H1 (cell line): ENCODE measurements around the gene UCHL1. TPM values are rescaled to one million over a fixed set of nuclear protein-coding genes. Genes with fewer than 3 reads are reported as not detected.

ENCODE experiments used
- CTCF ChIA-PET: fragments of 300-600 bp; sonication (Branson Sonifier 250); formaldehyde crosslinking; loops from one replicate; lab custom pipeline; 2021; ENCODE audit not compliant: partially characterized antibody; lab: Charles Lee
- POLR2A ChIA-PET: fragments of 300-600 bp; sonication (Branson Sonifier 250); formaldehyde crosslinking; loops from one replicate; lab custom pipeline; 2021; ENCODE audit warnings: inconsistent platforms; ENCODE audit not compliant: partially characterized antibody; lab: Charles Lee
- DNase-seq, 2 experiments: peaks; one replicate each; pipeline versions ENCODE4 v3.0.0 to v3.0.0-alpha.2; 2010 to 2022; ENCODE audit warnings: low spot score in 2 of 2, low read depth in 1 of 2, mixed read lengths in 1 of 2
- FAIRE-seq: peaks from 2 replicates; lab custom pipeline; 2011; peaks lifted over from hg19 to GRCh38; lab: Jason Lieb, UNC
- H2AFZ ChIP-seq: 2 replicates; pipeline ENCODE4 v1.8.1; 2012; ENCODE audit warnings: low read length, inconsistent platforms
- H2AK5ac ChIP-seq: 2 replicates; pipeline ENCODE4 v1.6.1; 2013; ENCODE audit warnings: low read depth, low read length
- H2BK120ac ChIP-seq: replicated peaks from 2 replicates; pipeline ENCODE3; 2013; ENCODE audit warnings: low read depth, low read length, inconsistent platforms
- H2BK12ac ChIP-seq: 2 replicates; pipeline ENCODE4 v1.6.1; 2013; ENCODE audit warnings: low read depth, low read length
- H2BK15ac ChIP-seq: 2 replicates; pipeline ENCODE4 v1.6.1; 2013; ENCODE audit warnings: low read length
- H2BK20ac ChIP-seq: 2 replicates; pipeline ENCODE4 v1.6.1; 2013; ENCODE audit warnings: low read length
- H2BK5ac ChIP-seq: 2 replicates; pipeline ENCODE4 v1.6.1; 2013; ENCODE audit warnings: low read depth, low read length
- H3K14ac ChIP-seq: 2 replicates; pipeline ENCODE4 v1.6.1; 2013; ENCODE audit warnings: inconsistent platforms; ENCODE audit not compliant: insufficient read length
- H3K18ac ChIP-seq: 2 replicates; pipeline ENCODE4 v1.6.1; 2013; ENCODE audit warnings: low read length; ENCODE audit errors: extremely low read depth
- H3K23ac ChIP-seq: 2 replicates; pipeline ENCODE4 v1.6.1; 2013; ENCODE audit warnings: inconsistent platforms; ENCODE audit not compliant: insufficient read length
- H3K23me2 ChIP-seq: 2 replicates; pipeline ENCODE4 v1.6.1; 2013; ENCODE audit warnings: low read depth, low read length
- H3K27ac ChIP-seq: 2 replicates; pipeline ENCODE4 v1.6.1; 2011; ENCODE audit warnings: low read depth, low read length, inconsistent platforms
- H3K27me3 ChIP-seq, 4 experiments: replicated peaks in 1 of 4; 1 replicate in 1 of 4; 2 replicates in 3 of 4; pipeline versions ENCODE4 v1.6.1 to v1.8.1; 2011 to 2013; ENCODE audit warnings: low read length in 3 of 4, mild to moderate bottlenecking in 3 of 4, inconsistent platforms in 2 of 4, mixed read lengths in 2 of 4, moderate library complexity in 1 of 4; ENCODE audit not compliant: control insufficient read depth in 3 of 4, insufficient read depth in 3 of 4; ENCODE audit errors: extremely low read depth in 1 of 4
- H3K36me3 ChIP-seq, 4 experiments: 2 replicates each; pipeline versions ENCODE4 v1.6.1 to v1.8.1; 2011 to 2013; ENCODE audit warnings: mild to moderate bottlenecking in 4 of 4, low read length in 3 of 4, moderate library complexity in 2 of 4, control low read depth in 1 of 4, inconsistent platforms in 1 of 4; ENCODE audit not compliant: insufficient read depth in 4 of 4, control insufficient read depth in 2 of 4
- H3K4ac ChIP-seq: replicated peaks from 2 replicates; pipeline ENCODE3; 2013; ENCODE audit warnings: low read length, low read depth, mixed read lengths, inconsistent platforms; ENCODE audit not compliant: insufficient read length
- H3K4me1 ChIP-seq, 4 experiments: replicated peaks in 1 of 4; 1 replicate in 1 of 4; 2 replicates in 3 of 4; pipeline versions ENCODE4 v1.6.1 to v1.8.1; 2011 to 2013; ENCODE audit warnings: low read length in 3 of 4, inconsistent platforms in 2 of 4, mixed read lengths in 1 of 4; ENCODE audit not compliant: insufficient read depth in 4 of 4, control insufficient read depth in 3 of 4
- H3K4me2 ChIP-seq, 2 experiments: 2 replicates each; pipeline versions ENCODE4 v1.6.1 to v1.8.1; 2011 to 2013; ENCODE audit warnings: low read depth in 2 of 2, low read length in 2 of 2, control low read depth in 1 of 2, inconsistent platforms in 1 of 2, mild to moderate bottlenecking in 1 of 2; ENCODE audit not compliant: insufficient read depth in 1 of 2
- H3K4me3 ChIP-seq, 4 experiments: fragments of 200-600, 300-600 bp in 1 of 4; sonication (generic), shearing (Covaris generic), sonication (Bioruptor Twin) in 1 of 4; 2 replicates each; pipeline versions ENCODE4 v1.5.1 to v1.8.1; 2011 to 2016; ENCODE audit warnings: low read length in 4 of 4, low read depth in 3 of 4, control low read depth in 2 of 4, inconsistent platforms in 2 of 4, mild to moderate bottlenecking in 2 of 4, mixed read lengths in 1 of 4, moderate library complexity in 1 of 4; ENCODE audit not compliant: insufficient read depth in 2 of 4; ENCODE audit errors: extremely low read depth in 1 of 4
- H3K56ac ChIP-seq: replicated peaks from 2 replicates; pipeline ENCODE3; 2013; ENCODE audit warnings: low read depth, mild to moderate bottlenecking, mixed read lengths, low read length, inconsistent platforms; ENCODE audit not compliant: insufficient read length
- H3K79me1 ChIP-seq: 2 replicates; pipeline ENCODE4 v1.6.1; 2013; ENCODE audit warnings: low read depth, low read length, control low read depth
- H3K79me2 ChIP-seq, 2 experiments: 2 replicates each; pipeline versions ENCODE4 v1.6.1 to v1.8.1; 2012 to 2013; ENCODE audit warnings: low read length in 2 of 2, mild to moderate bottlenecking in 2 of 2, inconsistent platforms in 1 of 2; ENCODE audit not compliant: insufficient read depth in 2 of 2, control insufficient read depth in 1 of 2
- H3K9ac ChIP-seq, 4 experiments: replicated peaks in 1 of 4; 1 replicate in 1 of 4; 2 replicates in 3 of 4; pipeline versions ENCODE4 v1.6.1 to v1.8.1; 2011 to 2013; ENCODE audit warnings: low read depth in 3 of 4, low read length in 3 of 4, control low read depth in 2 of 4, mild to moderate bottlenecking in 2 of 4, moderate library complexity in 2 of 4, inconsistent platforms in 1 of 4; ENCODE audit errors: extremely low read depth in 1 of 4
- H3K9me3 ChIP-seq, 2 experiments: 2 replicates each; pipeline versions ENCODE4 v1.6.1 to v1.8.1; 2012 to 2013; ENCODE audit warnings: mild to moderate bottlenecking in 2 of 2, moderate library complexity in 2 of 2, control low read depth in 1 of 2, inconsistent platforms in 1 of 2, low read depth in 1 of 2, low read length in 1 of 2, mixed read lengths in 1 of 2; ENCODE audit not compliant: insufficient read depth in 2 of 2
- H4K20me1 ChIP-seq, 2 experiments: replicated peaks in 1 of 2; 2 replicates each; pipeline versions ENCODE3 to v1.8.1; 2011 to 2013; ENCODE audit warnings: inconsistent platforms in 2 of 2, low read length in 2 of 2, mild to moderate bottlenecking in 1 of 2; ENCODE audit not compliant: insufficient read depth in 2 of 2, control insufficient read depth in 1 of 2
- H4K5ac ChIP-seq: 2 replicates; pipeline ENCODE4 v1.6.1; 2013; ENCODE audit warnings: low read length, low read depth, mixed read lengths, inconsistent platforms; ENCODE audit not compliant: insufficient read length
- H4K8ac ChIP-seq: 2 replicates; pipeline ENCODE4 v1.8.0; 2013; ENCODE audit warnings: mild to moderate bottlenecking, moderate library complexity, low read length, inconsistent platforms; ENCODE audit not compliant: insufficient read depth; ENCODE audit errors: extremely low read depth
- H4K91ac ChIP-seq: replicated peaks from 2 replicates; pipeline ENCODE3; 2013; ENCODE audit warnings: low read length, mixed read lengths, inconsistent platforms; ENCODE audit not compliant: insufficient read length
- ATF2 ChIP-seq: IDR thresholded peaks from 2 replicates; pipeline ENCODE4 v1.6.1; 2012; ENCODE audit warnings: low read length, inconsistent platforms
- CHD2 ChIP-seq: IDR thresholded peaks from 2 replicates; pipeline ENCODE4 v1.6.1; 2012; ENCODE audit warnings: low read length, improper control_type of control experiment
- EP300 ChIP-seq, 2 experiments: IDR thresholded peaks; 1 replicate in 1 of 2; 2 replicates in 1 of 2; pipeline ENCODE4 v1.6.1; 2011 to 2012; ENCODE audit warnings: low read depth in 2 of 2, low read length in 2 of 2, mild to moderate bottlenecking in 2 of 2, borderline replicate concordance in 1 of 2, inconsistent platforms in 1 of 2, moderate library complexity in 1 of 2
- FOSL1 ChIP-seq: IDR thresholded peaks from 2 replicates; pipeline ENCODE4 v1.6.1; 2011; ENCODE audit warnings: mild to moderate bottlenecking, low read depth, low read length, moderate library complexity; ENCODE audit not compliant: insufficient read depth
- HDAC6 ChIP-seq: IDR thresholded peaks from one replicate; pipeline ENCODE4 v1.7.1; 2012; ENCODE audit warnings: low read depth, mild to moderate bottlenecking, inconsistent platforms, low read length, moderate library complexity
- MAFK ChIP-seq: IDR thresholded peaks from 2 replicates; pipeline ENCODE4 v1.6.1; 2012; ENCODE audit warnings: low read depth, mild to moderate bottlenecking, improper control_type of control experiment, low read length
- MAX ChIP-seq: IDR thresholded peaks from 2 replicates; pipeline ENCODE4 v1.6.1; 2012; ENCODE audit warnings: inconsistent platforms
- NANOG ChIP-seq: IDR thresholded peaks from 2 replicates; pipeline ENCODE4 v1.6.1; 2011; ENCODE audit warnings: low read length, low read depth, mild to moderate bottlenecking, inconsistent platforms; ENCODE audit not compliant: insufficient read depth, poor library complexity, severe bottlenecking
- RBBP5 ChIP-seq: IDR thresholded peaks from 2 replicates; pipeline ENCODE4 v1.7.1; 2012; ENCODE audit warnings: low read depth, mild to moderate bottlenecking, inconsistent platforms, low read length, moderate library complexity, borderline replicate concordance
- SP2 ChIP-seq: IDR thresholded peaks from 2 replicates; pipeline ENCODE4 v1.6.1; 2012; ENCODE audit warnings: mild to moderate bottlenecking, low read length, inconsistent platforms
- SP4 ChIP-seq: IDR thresholded peaks from 2 replicates; pipeline ENCODE4 v1.6.1; 2012; ENCODE audit warnings: low read length, inconsistent platforms
- YY1 ChIP-seq: IDR thresholded peaks from 2 replicates; pipeline ENCODE4 v1.6.1; 2011; ENCODE audit warnings: low read depth, mild to moderate bottlenecking, low read length
- ZNF274 ChIP-seq: IDR thresholded peaks from 2 replicates; pipeline ENCODE4 v1.7.0; 2012; ENCODE audit warnings: low read length, borderline replicate concordance; ENCODE audit errors: extremely low read depth
- WGBS, 2 experiments: shearing (Covaris generic) in 1 of 2; methylation state at CpG; one replicate each; pipeline versions ENCODE4 v1.1.6 to v1.1.7; 2013 to 2015; ENCODE audit warnings: low lambda C conversion rate in 2 of 2, mixed read lengths in 2 of 2, inconsistent platforms in 1 of 2, low coverage in 1 of 2, missing lambda C conversion rate in 1 of 2; ENCODE audit not compliant: insufficient replicate concordance in 2 of 2, insufficient coverage in 1 of 2, insufficient read length in 1 of 2; ENCODE audit errors: extremely low coverage in 1 of 2, missing lambda C conversion rate in 1 of 2; 5-methylcytosine and 5-hydroxymethylcytosine counted together
- polyA plus RNA-seq, 7 experiments: library from polyadenylated mRNA; depleted of rRNA in 3 of 7; stranded (reverse) in 5 of 7; unstranded in 2 of 7; fragments of >200 nt in 5 of 7; fragments of 200-250 nt in 2 of 7; gene quantifications; 1 replicate in 5 of 7; 2 replicates in 1 of 7; 4 replicates in 1 of 7; pipeline versions ENCODE4 v1.2.1 to v1.2.3, GENCODE V29; 2011 to 2013; ENCODE audit warnings: missing spikeins in 2 of 7, mixed read lengths in 2 of 7
- total RNA-seq: library from RNA; stranded (reverse); fragmentation: NEBNext Ultra II Directional; extraction: Animal tissue kit (Norgen Biotek cat#: 25700); gene quantifications from 2 replicates; pipeline ENCODE4 v1.2.1, GENCODE V29; 2021

The UCHL1 gene
- total and polyA plus RNA-seq, 2 of the 8 experiments (the other 6 are each of a cell fraction or from before 2014, with no cell fraction given): 781 to 1,717 TPM

- no peak overlapping the region for H2AFZ ChIP-seq
- no peak overlapping the region for H3K14ac ChIP-seq
- no peak overlapping the region for H4K8ac ChIP-seq
- H3K4me3 ChIP-seq: no peak overlapping the region
- H3K27ac ChIP-seq: no peak overlapping the region
- CTCF ChIA-PET: interaction anchor here (0.6 to 1.4 kb wide), 4 partner anchors 7 to 375 kb away, joined by 3 to 5 read pairs (median 4); no protein-coding TSS in a partner anchor
- no peaks in the 10 kb centered on the region for H3K79me2 ChIP-seq
- 92% methylated on average over 1 of the region's 1 CpG; no CpG with 5 or more reads in 1 of the 2 experiments for WGBS, 2 experiments
- no peak overlapping the region for H3K4me2 ChIP-seq
- no peak overlapping the region for H3K56ac ChIP-seq
- H3K18ac ChIP-seq: no peak overlapping the region
- no peak overlapping the region for H2BK12ac ChIP-seq
- no peak overlapping the region for H3K4ac ChIP-seq
- no peak overlapping the region for H4K5ac ChIP-seq
- H3K9me3 ChIP-seq: no peaks in the 10 kb centered on the region
- H3K23ac ChIP-seq: no peak overlapping the region
- H3K79me1 ChIP-seq: no peaks in the 10 kb centered on the region
- H2BK5ac ChIP-seq: no peak overlapping the region
- H2AK5ac ChIP-seq: no peak overlapping the region
- H4K91ac ChIP-seq: no peak overlapping the region
- no peaks in the 10 kb centered on the region for H3K4me1 ChIP-seq
- H2BK15ac ChIP-seq: no peak overlapping the region
- H3K9ac ChIP-seq: no peak overlapping the region
- no peaks in the 10 kb centered on the region for H4K20me1 ChIP-seq
- no peak for DNase-seq
- H3K23me2 ChIP-seq: no peaks in the 10 kb centered on the region
- no peak overlapping the region for H2BK20ac ChIP-seq
- POLR2A ChIA-PET: no interaction called here
- no peaks in the 10 kb centered on the region for H3K36me3 ChIP-seq
- H3K27me3 ChIP-seq: no peaks in the 10 kb centered on the region
- no peak overlapping the region for H2BK120ac ChIP-seq
- no peak for FAIRE-seq
- TF ChIP-seq ZNF274: no peak
- TF ChIP-seq RBBP5: no peak
- TF ChIP-seq SP2: no peak
- TF ChIP-seq YY1: no peak
- TF ChIP-seq MAFK: no peak
- TF ChIP-seq MAX: no peak
- TF ChIP-seq CHD2: no peak
- TF ChIP-seq EP300 (IDR thresholded peaks at IDR 0.05; ENCODE audit: borderline replicate concordance in 1 of 2, low read depth in 2 of 2, low read length in 2 of 2): no peak
- TF ChIP-seq NANOG: no peak
- no peak for TF ChIP-seq HDAC6
- no peak for TF ChIP-seq ATF2
- no peak for TF ChIP-seq SP4
- no peak for TF ChIP-seq FOSL1
These were observed 30.3 kb downstream of the UCHL1 start for GRCh38 chr4:41287005-41287404.
